HG03457 (cell line): Measurements from ENCODE around the gene NUDT16L1.
"Not testable (repeated sequence)": the region's sequence is repeated elsewhere in the genome, so short reads cannot be mapped to it uniquely, and the experiment has no call there.

Source experiments
- ATAC-seq: cut with Tn5 transposase; IDR thresholded peaks from one replicate; pipeline ENCODE4 v1.9.1; 2021; ENCODE audit warnings: moderate number of reproducible peaks; ENCODE audit not compliant: unreplicated experiment

The NUDT16L1 gene

GRCh38 chr16:4713663-4714501 is 20.5 kb downstream of the NUDT16L1 start:
- no peak for ATAC-seq

- ATAC-seq, result no peak
Observed at GRCh38 chr16:4714996-4715395, 21.6 kb downstream of the NUDT16L1 start.

GRCh38 chr16:4718466-4718865 is 25.1 kb downstream of the NUDT16L1 start:
- no peak for ATAC-seq

- no peak for ATAC-seq
Observed at GRCh38 chr16:4723071-4723767, 29.9 kb downstream of the NUDT16L1 start.

- ATAC-seq, result no peak
Observed at GRCh38 chr16:4724661-4725270, 31.4 kb downstream of the NUDT16L1 start.

GRCh38 chr16:4726616-4727015 is 33.3 kb downstream of the NUDT16L1 start:
- ATAC-seq, result no peak

- no peak for ATAC-seq
Observed at GRCh38 chr16:4728676-4729075, 35.3 kb downstream of the NUDT16L1 start.

- ATAC-seq, result no peak
Observed at GRCh38 chr16:4729876-4730275, 36.5 kb downstream of the NUDT16L1 start.

GRCh38 chr16:4733211-4733742 is 39.9 kb downstream of the NUDT16L1 start:
- no peak for ATAC-seq

- ATAC-seq, result no peak
Observed at GRCh38 chr16:4733747-4734062, 40.3 kb downstream of the NUDT16L1 start.

- ATAC-seq, result peak; percentile 56
Observed at GRCh38 chr16:4734063-4734729, 40.8 kb downstream of the NUDT16L1 start, which contains the start of the genes ANKS3 and DNAAF8. Gene ANKS3, minus strand, starts transcription at chr16:4734271. Its CDS starts 4,122 bp downstream, at chr16:4730149. Gene DNAAF8, plus strand, starts transcription at chr16:4734537. Its CDS starts 1,978 bp downstream, at chr16:4736515.

- ATAC-seq, result peak; percentile 43
Observed at GRCh38 chr16:4734730-4735535, 41.6 kb downstream of the NUDT16L1 start.

- no peak for ATAC-seq
Observed at GRCh38 chr16:4736546-4736945, 43.2 kb downstream of the NUDT16L1 start.

GRCh38 chr16:4737545-4737944 is 44.2 kb downstream of the NUDT16L1 start:
- no peak for ATAC-seq

GRCh38 chr16:4738370-4738769 is 45.0 kb downstream of the NUDT16L1 start:
- not testable (repeated sequence) for ATAC-seq

GRCh38 chr16:4743226-4743878 is 50.0 kb downstream of the NUDT16L1 start:
- no peak for ATAC-seq

- ATAC-seq, result no peak
Observed at GRCh38 chr16:4744555-4745273, 51.4 kb downstream of the NUDT16L1 start.

GRCh38 chr16:4745274-4745569 is 51.9 kb downstream of the NUDT16L1 start:
- no peak for ATAC-seq
